Hepatocyte (in vitro differentiated cells): ENCODE data around the gene TES. TPM values are rescaled to one million over a fixed set of nuclear protein-coding genes. Genes with fewer than 3 reads are reported as not detected.

Experiments used
- DNase-seq: peaks from one replicate; pipeline ENCODE4 v3.0.0-alpha.2; 2016; ENCODE audit warnings: low spot score
- H2AFZ ChIP-seq: fragments of 200-600 bp; sonication (generic); 2 replicates; pipeline ENCODE4 v1.6.0; 2016; ENCODE audit warnings: antibody characterized with exemption, mild to moderate bottlenecking
- H3K27ac ChIP-seq: fragments of 200-600 bp; sonication (generic); 2 replicates; pipeline ENCODE4 v1.5.1; 2016; ENCODE audit warnings: mild to moderate bottlenecking
- H3K27me3 ChIP-seq: fragments of 200-600 bp; sonication (generic); 2 replicates; pipeline ENCODE4 v1.6.1; 2016
- H3K36me3 ChIP-seq: fragments of 200-600 bp; sonication (generic); replicated peaks from 2 replicates; pipeline ENCODE4 v1.5.1; 2016; ENCODE audit warnings: low read depth; ENCODE audit not compliant: insufficient read depth
- H3K4me1 ChIP-seq: fragments of 200-600 bp; sonication (generic); 2 replicates; pipeline ENCODE4 v1.5.1; 2016; ENCODE audit warnings: mild to moderate bottlenecking, moderate library complexity; ENCODE audit not compliant: insufficient read depth
- H3K4me2 ChIP-seq: fragments of 200-600 bp; sonication (generic); 2 replicates; pipeline ENCODE4 v1.6.0; 2016
- H3K4me3 ChIP-seq: fragments of 200-600 bp; sonication (generic); 2 replicates; pipeline ENCODE4 v1.5.1; 2016; ENCODE audit warnings: mild to moderate bottlenecking
- H3K79me2 ChIP-seq: fragments of 200-600 bp; sonication (generic); 2 replicates; pipeline ENCODE4 v1.6.0; 2017; ENCODE audit warnings: mild to moderate bottlenecking
- H3K9me2 ChIP-seq: fragments of 200-600 bp; sonication (generic); replicated peaks from 2 replicates; pipeline ENCODE4 v1.6.0; 2017; ENCODE audit warnings: mild to moderate bottlenecking; ENCODE audit not compliant: insufficient read depth
- H3K9me3 ChIP-seq: fragments of 200-600 bp; sonication (generic); 2 replicates; pipeline ENCODE4 v1.5.1; 2016; ENCODE audit warnings: low read depth, mild to moderate bottlenecking
- H4K20me1 ChIP-seq: fragments of 200-600 bp; sonication (generic); 2 replicates; pipeline ENCODE4 v1.6.0; 2016; ENCODE audit warnings: mild to moderate bottlenecking; ENCODE audit not compliant: insufficient read depth, poor library complexity, severe bottlenecking
- EZH2 ChIP-seq: fragments of 200-600 bp; sonication (generic); IDR thresholded peaks from 2 replicates; pipeline ENCODE4 v1.6.1; 2016; ENCODE audit warnings: antibody characterized with exemption, mild to moderate bottlenecking, borderline replicate concordance
- EZH2phosphoT487 ChIP-seq: fragments of 200-600 bp; sonication (generic); IDR thresholded peaks from one replicate; pipeline ENCODE4 v1.6.1; 2018; ENCODE audit warnings: antibody characterized with exemption, mild to moderate bottlenecking, low read depth, moderate library complexity; ENCODE audit not compliant: unreplicated experiment, severe bottlenecking
- WGBS: methylation state at CpG from one replicate; pipeline ENCODE4 v1.1.6; 2016; ENCODE audit warnings: low lambda C conversion rate; ENCODE audit errors: missing lambda C conversion rate; 5-methylcytosine and 5-hydroxymethylcytosine counted together
- polyA plus RNA-seq: library from polyadenylated mRNA; unstranded; fragments of >200 nt; fragmentation: Nextera tagmentation; extraction: Ambion mirVana; gene quantifications from 2 replicates; pipeline ENCODE4 v1.2.1, GENCODE V29; 2016
- total RNA-seq: library from RNA; depleted of rRNA; stranded (reverse); fragments of >200 nt; gene quantifications from 2 replicates; pipeline ENCODE4 v1.2.3, GENCODE V29; 2014
- TF ChIP-seq, protein P1 (sequence below): fragments of 200-600 bp; sonication (generic); IDR thresholded peaks from 2 replicates; pipeline ENCODE4 v1.5.1; 2016; ENCODE audit warnings: antibody characterized with exemption, mild to moderate bottlenecking; ENCODE audit not compliant: poor library complexity

TES gene
- total and polyA plus RNA-seq, 2 experiments from 2014 or later, result 83.2 to 122 TPM

- peak overlapping the region; percentile 46 for H3K27ac ChIP-seq
- 75% methylated on average over 3 of the region's 3 CpGs for WGBS
Measured at GRCh38 chr7:116216956-116217571, 6.7 kb downstream of the TES start.

DNA sequence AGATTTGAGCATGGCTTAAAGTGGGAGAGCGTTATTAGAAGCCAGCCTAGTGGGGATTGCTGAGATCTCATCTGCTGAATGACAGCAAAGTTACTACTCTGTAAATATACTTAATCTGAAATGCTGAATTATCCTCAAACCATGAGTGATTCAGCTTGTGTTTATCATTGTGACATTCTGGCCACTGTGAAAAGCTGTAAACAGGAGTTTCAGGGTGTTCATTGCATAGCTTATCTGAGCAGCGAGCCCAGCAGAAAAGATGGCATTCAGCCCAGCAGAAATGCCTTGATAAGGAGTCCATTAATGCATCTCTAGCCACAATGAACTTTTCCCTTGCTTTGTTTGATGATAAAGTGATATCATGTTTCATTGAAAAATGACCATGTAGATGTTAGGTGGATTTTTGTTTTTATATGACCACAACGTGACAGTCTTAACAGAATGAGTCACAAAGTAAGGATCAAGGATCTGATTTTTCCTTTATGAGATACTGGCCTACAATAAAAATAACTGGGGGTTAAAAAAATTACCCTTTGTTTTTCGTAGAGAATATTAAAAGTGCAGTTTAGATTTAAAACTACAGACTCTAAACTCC is 7.8 kb downstream of the TES start:
- Histone ChIP-seq H4K20me1 (peaks cover 39% of the 10 kb centered on the region), H3K27ac (peak overlapping the region; percentile 46), H3K4me3 (no peak overlapping the region), H3K36me3 (no peaks in the 10 kb centered on the region), H3K27me3 (no peaks in the 10 kb centered on the region), H3K9me2 (no peaks in the 10 kb centered on the region), H3K4me1 (peaks cover 21% of the 10 kb centered on the region), H3K4me2 (peak overlapping the region; percentile 37), H3K79me2 (peaks cover 96% of the 10 kb centered on the region), H2AFZ (no peak overlapping the region), H3K9me3 (no peaks in the 10 kb centered on the region)
- peak; percentile 41 for DNase-seq
- TF ChIP-seq EZH2, result no peak
- TF ChIP-seq EZH2phosphoT487, result no peak
- TF ChIP-seq, protein P1, sequence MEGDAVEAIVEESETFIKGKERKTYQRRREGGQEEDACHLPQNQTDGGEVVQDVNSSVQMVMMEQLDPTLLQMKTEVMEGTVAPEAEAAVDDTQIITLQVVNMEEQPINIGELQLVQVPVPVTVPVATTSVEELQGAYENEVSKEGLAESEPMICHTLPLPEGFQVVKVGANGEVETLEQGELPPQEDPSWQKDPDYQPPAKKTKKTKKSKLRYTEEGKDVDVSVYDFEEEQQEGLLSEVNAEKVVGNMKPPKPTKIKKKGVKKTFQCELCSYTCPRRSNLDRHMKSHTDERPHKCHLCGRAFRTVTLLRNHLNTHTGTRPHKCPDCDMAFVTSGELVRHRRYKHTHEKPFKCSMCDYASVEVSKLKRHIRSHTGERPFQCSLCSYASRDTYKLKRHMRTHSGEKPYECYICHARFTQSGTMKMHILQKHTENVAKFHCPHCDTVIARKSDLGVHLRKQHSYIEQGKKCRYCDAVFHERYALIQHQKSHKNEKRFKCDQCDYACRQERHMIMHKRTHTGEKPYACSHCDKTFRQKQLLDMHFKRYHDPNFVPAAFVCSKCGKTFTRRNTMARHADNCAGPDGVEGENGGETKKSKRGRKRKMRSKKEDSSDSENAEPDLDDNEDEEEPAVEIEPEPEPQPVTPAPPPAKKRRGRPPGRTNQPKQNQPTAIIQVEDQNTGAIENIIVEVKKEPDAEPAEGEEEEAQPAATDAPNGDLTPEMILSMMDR, result no peak
- WGBS, result 42% methylated on average over 4 of the region's 4 CpGs

More at GRCh38 chr7:116216956-116217571, 6.7 kb downstream of the TES start:
- Histone ChIP-seq H2AFZ (no peak overlapping the region), H3K27me3 (no peaks in the 10 kb centered on the region), H3K9me3 (no peaks in the 10 kb centered on the region), H3K79me2 (peaks cover 96% of the 10 kb centered on the region), H3K4me1 (peaks cover 24% of the 10 kb centered on the region), H4K20me1 (peaks cover 29% of the 10 kb centered on the region), H3K36me3 (no peaks in the 10 kb centered on the region), H3K4me2 (peak overlapping the region; percentile 37), H3K4me3 (no peak overlapping the region), H3K9me2 (no peaks in the 10 kb centered on the region)
- DNase-seq, result no peak
- TF ChIP-seq EZH2 (no peak), EZH2phosphoT487 (no peak)
- TF ChIP-seq, protein P1, result no peak

DNA sequence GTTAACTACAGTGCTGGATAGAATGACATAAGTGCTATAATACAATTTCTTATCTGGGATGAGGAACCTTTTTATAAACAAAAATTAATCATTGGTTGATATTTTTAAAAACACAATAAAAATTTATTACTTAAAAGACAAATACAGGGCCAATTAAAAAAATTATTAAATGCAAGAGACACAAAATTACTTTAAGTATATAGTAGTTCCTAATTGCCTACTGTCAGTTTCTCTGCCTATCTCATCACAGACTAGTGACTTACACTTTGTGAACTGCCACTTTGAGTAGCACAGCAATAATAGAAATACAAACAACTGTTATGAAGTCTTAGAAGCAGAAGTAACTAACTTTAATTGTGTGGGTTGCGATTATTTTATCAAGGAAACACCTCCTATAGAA is 8.4 kb downstream of the TES start:
- H3K27me3 ChIP-seq, result no peaks in the 10 kb centered on the region
- no peak for DNase-seq
- no peaks in the 10 kb centered on the region for H3K36me3 ChIP-seq
- peak overlapping the region; percentile 46 for H3K27ac ChIP-seq
- no peaks in the 10 kb centered on the region for H3K9me3 ChIP-seq
- H3K79me2 ChIP-seq, result peaks cover 96% of the 10 kb centered on the region
- 59% methylated on average over 1 of the region's 1 CpG for WGBS
- H3K4me1 ChIP-seq, result peaks cover 16% of the 10 kb centered on the region
- H3K4me2 ChIP-seq, result no peak overlapping the region
- H2AFZ ChIP-seq, result no peak overlapping the region
- no peak for TF ChIP-seq EZH2phosphoT487
- TF ChIP-seq, protein P1, result no peak
- no peak for TF ChIP-seq EZH2
- peaks cover 44% of the 10 kb centered on the region for H4K20me1 ChIP-seq
- H3K9me2 ChIP-seq, result no peaks in the 10 kb centered on the region
- H3K4me3 ChIP-seq, result no peak overlapping the region
